Inflammatory macrophage treated with lipopolysaccharide for 1 hour (primary cell): ENCODE data around the gene ELL2.
A peak's percentile ranks its signal among the peaks of the same experiment; 100 is the strongest.

Experiments used
- DNase-seq, 2 donors: peaks; one replicate each; pipeline ENCODE4 v3.0.0-alpha.2; 2020 to 2022

Gene ELL2

GRCh38 chr5:95961617-95962474 lies at the start of gene ELL2:
ELL2 (minus strand) TSS chr5:95961851; CDS start chr5:95961721, 130 bp downstream.
- peak; percentile 100 for DNase-seq

GRCh38 chr5:96008987-96009647 lies 47.5 kb upstream of the ELL2 start:
- DNase-seq, result no peak

- no peak for DNase-seq
These were observed 46.8 kb upstream of the ELL2 start for GRCh38 chr5:96008487-96008886.

- no peak for DNase-seq
These were observed 45.4 kb upstream of the ELL2 start for GRCh38 chr5:96007051-96007450.

GRCh38 chr5:96006291-96006690 lies 44.6 kb upstream of the ELL2 start:
- no peak for DNase-seq

- DNase-seq, result no peak
These were observed 43.1 kb upstream of the ELL2 start for GRCh38 chr5:96004754-96005153.

GRCh38 chr5:96004087-96004486 lies 42.4 kb upstream of the ELL2 start:
- no peak for DNase-seq

GRCh38 chr5:96001262-96001661 lies 39.6 kb upstream of the ELL2 start:
- no peak for DNase-seq

- no peak for DNase-seq
These were observed 38.7 kb upstream of the ELL2 start for GRCh38 chr5:96000308-96000707.

- no peak for DNase-seq
These were observed 35.5 kb upstream of the ELL2 start for GRCh38 chr5:95996904-95997723.

GRCh38 chr5:95995962-95996489 lies 34.4 kb upstream of the ELL2 start:
- DNase-seq, result no peak

GRCh38 chr5:95993776-95994175 lies 32.1 kb upstream of the ELL2 start:
- DNase-seq, result no peak

GRCh38 chr5:95993266-95993665 lies 31.6 kb upstream of the ELL2 start:
- DNase-seq, result no peak

- DNase-seq, result no peak
These were observed 27.8 kb upstream of the ELL2 start for GRCh38 chr5:95989283-95990048.

- DNase-seq, result no peak
These were observed 27.2 kb upstream of the ELL2 start for GRCh38 chr5:95988877-95989276.

- DNase-seq, result no peak
These were observed 26.4 kb upstream of the ELL2 start for GRCh38 chr5:95988094-95988493.

- no peak for DNase-seq
These were observed 25.4 kb upstream of the ELL2 start for GRCh38 chr5:95986937-95987520.

GRCh38 chr5:95986001-95986400 lies 24.4 kb upstream of the ELL2 start:
- no peak for DNase-seq

GRCh38 chr5:95985249-95985648 lies 23.6 kb upstream of the ELL2 start:
- no peak for DNase-seq

- no peak for DNase-seq
These were observed 22.8 kb upstream of the ELL2 start for GRCh38 chr5:95984287-95984938.

GRCh38 chr5:95983509-95983908 lies 21.9 kb upstream of the ELL2 start:
- DNase-seq, result no peak
